ENCODE results near the gene DENND6B.
"Not testable (repeated sequence)": the region's sequence is repeated elsewhere in the genome, so short reads cannot be mapped to it uniquely, and the experiment has no call there.

The DENND6B gene

GRCh38 chr22:50339945-50340879 lies 13.4 kb upstream of the DENND6B start:
- DNase-seq (ENCODE audit: low read depth in 2 of 2): no peak

DNA sequence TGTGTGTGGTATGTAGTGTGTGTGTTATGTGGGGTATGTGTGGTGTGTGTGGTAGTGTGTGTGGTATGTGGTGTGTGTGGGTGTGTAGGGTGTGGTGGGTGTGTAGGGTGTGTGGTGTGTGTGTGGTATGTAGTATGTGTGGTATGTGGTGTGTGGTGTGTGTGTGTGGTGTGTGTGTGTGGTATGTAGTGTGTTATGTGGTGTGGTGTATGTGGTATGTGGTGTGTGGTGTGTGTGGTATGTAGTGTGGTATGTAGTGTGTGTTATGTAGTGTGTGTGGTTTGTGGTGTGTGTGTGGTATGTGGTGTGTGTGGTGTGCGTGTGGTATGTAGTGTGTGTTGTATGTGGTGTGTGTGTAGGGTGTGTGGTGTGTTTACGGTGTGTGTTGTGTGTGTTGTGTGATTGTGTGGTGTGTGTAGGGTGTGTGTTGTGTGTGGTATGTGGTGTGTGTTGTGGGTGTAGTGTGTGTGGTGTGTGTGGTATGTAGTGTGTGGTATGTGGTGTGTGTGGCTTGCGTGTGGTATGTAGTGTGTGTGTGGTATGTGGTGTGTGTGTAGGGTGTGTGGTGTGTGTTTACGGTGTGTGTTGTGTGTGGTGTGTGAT lies 12.1 kb upstream of the DENND6B start:
- DNase-seq (ENCODE audit: low read depth in 2 of 2): no peak

DNA sequence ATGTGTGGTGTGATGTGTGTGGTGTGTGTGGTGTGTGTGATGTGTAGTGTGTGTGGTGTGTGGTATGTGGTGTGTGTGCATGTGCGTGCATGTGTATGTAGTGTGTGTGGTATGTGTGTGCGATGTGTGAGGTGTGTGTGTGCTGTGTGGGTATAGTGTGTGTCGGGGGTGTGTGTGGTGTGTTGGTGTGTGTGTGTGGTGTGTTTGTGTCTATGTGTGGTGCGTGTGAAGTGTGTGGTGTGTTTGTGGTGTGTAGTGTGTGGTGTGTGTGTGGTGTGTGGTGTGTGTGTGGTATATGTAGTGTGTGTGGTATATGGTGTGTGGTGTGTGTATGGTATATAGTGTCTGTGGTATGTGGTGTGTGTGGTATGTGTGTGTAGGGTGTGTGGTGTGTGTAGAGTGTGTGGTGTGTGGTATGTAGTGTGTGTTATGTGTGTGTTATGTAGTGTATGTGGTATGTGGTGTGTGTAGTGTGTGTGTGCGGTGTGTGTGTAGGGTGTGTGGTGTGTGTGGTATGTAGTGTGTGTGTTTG lies 11.3 kb upstream of the DENND6B start:
- no peak for DNase-seq (ENCODE audit: low read depth in 2 of 2)

- no peak for DNase-seq (ENCODE audit: low read depth in 2 of 2)
Observed at GRCh38 chr22:50337262-50338041, 10.6 kb upstream of the DENND6B start.

- not testable (repeated sequence) for DNase-seq (ENCODE audit: low read depth in 2 of 2)
Observed at GRCh38 chr22:50334433-50334832, 7.6 kb upstream of the DENND6B start.

GRCh38 chr22:50329236-50329635 lies 2.4 kb upstream of the DENND6B start:
- DNase-seq (ENCODE audit: low read depth in 2 of 2): no peak

- DNase-seq (ENCODE audit: low read depth in 2 of 2): no peak
Observed at GRCh38 chr22:50327711-50328019, 853 bp upstream of the DENND6B start.

GRCh38 chr22:50326225-50326955 lies 422 bp downstream of the DENND6B start:
- DNase-seq (ENCODE audit: low read depth in 2 of 2): no peak

GRCh38 chr22:50325444-50326224 lies 1.2 kb downstream of the DENND6B start:
- DNase-seq (ENCODE audit: low read depth in 2 of 2): no peak

GRCh38 chr22:50323900-50324299 lies 2.9 kb downstream of the DENND6B start:
- DNase-seq (ENCODE audit: low read depth in 2 of 2): no peak

GRCh38 chr22:50322382-50323104 lies 4.3 kb downstream of the DENND6B start:
- not testable (repeated sequence) for DNase-seq (ENCODE audit: low read depth in 2 of 2)

DNA sequence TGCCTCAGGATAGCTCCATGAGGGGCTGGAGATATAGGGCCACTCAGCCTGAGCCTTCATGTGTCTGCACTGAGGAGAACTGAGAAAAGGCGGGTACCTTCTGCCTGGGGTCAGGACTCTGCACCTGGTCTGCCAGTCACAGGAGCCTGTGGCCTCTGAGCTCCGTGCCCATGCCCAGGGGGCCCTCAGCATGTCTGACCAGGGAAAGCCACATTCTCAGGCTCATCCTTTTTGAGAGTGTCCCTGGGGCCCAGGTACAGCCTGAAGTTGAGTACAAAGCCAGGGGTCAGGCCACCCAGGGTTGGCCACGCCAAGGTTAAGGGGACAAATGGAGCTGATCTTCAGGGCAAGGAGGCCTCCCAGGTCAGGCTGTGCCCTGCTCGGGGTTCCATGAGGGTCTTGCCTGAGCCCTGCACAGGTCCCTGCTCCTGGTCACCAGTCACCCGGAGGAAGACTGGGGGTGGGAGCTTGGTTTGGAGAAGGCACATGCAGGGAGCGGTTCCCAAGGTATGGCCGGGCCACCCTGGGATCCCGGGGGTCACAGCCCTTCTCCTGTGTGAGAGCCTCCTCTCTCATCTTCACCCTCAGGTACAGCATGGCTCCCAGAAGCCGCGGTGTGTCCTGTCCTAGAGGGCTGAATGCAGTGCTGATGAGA lies 6.0 kb downstream of the DENND6B start:
- DNase-seq (ENCODE audit: low read depth in 2 of 2): no peak

DNA sequence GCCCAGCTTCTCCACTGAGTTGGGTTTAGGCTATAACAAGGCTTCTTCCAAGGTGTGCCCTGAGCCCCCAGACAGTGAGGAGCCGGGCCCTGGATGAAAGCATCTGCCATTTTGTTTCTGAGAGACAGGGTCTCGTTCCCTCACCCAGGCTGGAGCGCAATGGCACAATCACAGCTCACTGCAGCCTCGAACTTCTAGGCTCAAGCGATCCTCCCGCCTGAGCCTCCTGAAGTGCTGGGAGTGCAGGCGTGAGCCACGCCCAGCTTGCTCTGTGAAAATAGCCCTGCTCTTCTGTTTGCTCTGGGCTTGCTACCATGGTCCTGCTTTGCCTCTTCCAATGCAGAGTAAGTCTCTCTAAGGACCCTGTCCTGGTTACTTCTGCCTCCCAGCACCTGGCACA lies 6.7 kb downstream of the DENND6B start:
- no peak for DNase-seq (ENCODE audit: low read depth in 2 of 2)

- DNase-seq (ENCODE audit: low read depth in 2 of 2): no peak
Observed at GRCh38 chr22:50319503-50319951, 7.3 kb downstream of the DENND6B start.

- no peak for DNase-seq (ENCODE audit: low read depth in 2 of 2)
Observed at GRCh38 chr22:50318698-50319411, 8.0 kb downstream of the DENND6B start.

DNA sequence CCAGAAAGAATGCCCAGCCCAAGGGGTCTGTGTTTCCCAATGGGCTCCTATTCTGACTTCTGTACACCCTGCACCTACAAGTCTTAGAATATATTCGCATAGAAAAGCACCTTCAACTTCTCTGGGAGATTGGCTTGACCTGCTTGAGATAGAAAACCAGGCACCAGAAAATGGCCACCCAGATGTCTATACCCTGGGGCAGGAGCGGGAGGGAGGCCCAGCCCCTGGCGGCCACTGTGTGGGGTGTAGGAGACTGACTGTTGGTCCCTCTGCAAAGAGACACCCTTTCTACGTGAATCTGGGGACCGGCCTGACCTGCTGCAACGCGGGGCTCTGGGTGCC lies 8.5 kb downstream of the DENND6B start:
- DNase-seq (ENCODE audit: low read depth in 2 of 2): no peak

DNA sequence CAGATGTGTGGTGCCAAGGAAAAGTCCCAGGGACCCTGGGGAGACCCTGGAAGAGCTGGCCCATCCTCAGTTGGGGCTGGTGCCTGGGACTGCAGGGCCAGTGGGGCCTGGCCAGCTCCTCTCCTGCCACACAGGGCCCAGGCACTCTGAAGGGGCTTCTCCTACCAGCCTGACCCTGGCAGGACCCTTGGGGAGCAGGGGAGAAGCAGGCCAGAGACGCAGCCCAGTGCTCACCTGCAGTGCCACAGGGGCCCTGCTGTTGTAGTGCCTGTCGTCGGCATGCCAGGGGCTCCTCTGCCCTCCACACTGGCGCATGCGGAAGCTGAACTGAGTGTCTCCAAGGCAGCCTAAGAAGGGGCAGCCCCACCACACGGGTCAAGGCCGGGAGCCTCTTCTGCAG lies 9.1 kb downstream of the DENND6B start:
- no peak for DNase-seq (ENCODE audit: low read depth in 2 of 2)

DNA sequence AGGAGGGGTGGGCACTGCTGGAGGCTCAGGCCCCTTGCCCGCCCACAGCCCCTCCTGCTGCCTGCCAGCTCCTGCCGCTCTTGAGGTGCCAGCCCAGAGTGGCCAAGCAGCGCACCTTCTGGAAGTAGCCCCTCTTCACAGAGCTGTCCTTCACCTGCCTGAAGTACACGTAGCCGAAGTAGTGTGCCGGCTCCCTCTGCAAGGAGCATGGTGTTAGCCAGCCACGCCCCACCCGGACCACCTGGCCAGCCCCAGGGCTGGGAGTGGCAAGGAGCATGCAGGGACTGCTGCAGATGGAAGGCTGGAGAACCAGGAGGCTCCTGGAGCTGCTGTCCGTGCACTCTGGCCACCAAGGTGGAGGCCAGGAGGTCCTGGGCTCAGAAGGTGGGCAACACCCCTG lies 9.6 kb downstream of the DENND6B start:
- DNase-seq (ENCODE audit: low read depth in 2 of 2): no peak

Measured in stimulated activated CD8-positive, alpha-beta memory T cell treated with anti-CD3 and anti-CD28 coated beads, Interleukin-15, amount 100 ng/mL, for 48 hours (primary cell).